Loucy (cell line): Measurements from ENCODE around the gene TOP3A.

Experiments used
- CTCF ChIP-seq: fragments of 200-600 bp; sonication (generic); conservative IDR thresholded peaks from 2 replicates; pipeline ENCODE4 v1.5.1; 2014; ENCODE audit warnings: mild to moderate bottlenecking, antibody characterized with exemption, low read length
- EZH2phosphoT487 ChIP-seq: fragments of 200-600 bp; IDR thresholded peaks from 2 replicates; pipeline ENCODE4 v1.6.1; 2018; ENCODE audit warnings: antibody characterized with exemption, mild to moderate bottlenecking, moderate library complexity, borderline replicate concordance

GRCh38 chr17:18327093-18327492, 12.3 kb upstream of the TOP3A start:
- TF ChIP-seq CTCF (no peak), EZH2phosphoT487 (no peak)
